Esophagus squamous epithelium (tissue), 5 donors: ENCODE data around the gene RCAN2. TPM values are rescaled to one million over a fixed set of nuclear protein-coding genes. Genes with fewer than 3 reads are reported as not detected.

Source experiments
- DNase-seq: peaks from one replicate; lab custom pipeline; 2025; lab: John Stamatoyannopoulos, UW
- H3K27ac ChIP-seq, 4 donors: fragments of 200-600 bp; sonication (generic); one replicate each; pipeline ENCODE4 v1.5.1; 2016 to 2019; ENCODE audit warnings: mild to moderate bottlenecking in 1 of 4
- H3K27me3 ChIP-seq, 4 donors: fragments of 200-600 bp; sonication (generic); 1 replicate in 3 of 4; 2 replicates in 1 of 4; pipeline versions ENCODE4 v1.5.1 to v1.6.0; 2017 to 2021; ENCODE audit warnings: antibody characterized with exemption in 1 of 4
- H3K36me3 ChIP-seq, 3 donors: fragments of 200-600 bp; sonication (generic); one replicate each; pipeline ENCODE4 v1.5.1; 2016 to 2019
- H3K4me1 ChIP-seq, 3 donors: fragments of 200-600 bp; sonication (generic); one replicate each; pipeline ENCODE4 v1.5.1; 2017 to 2019
- H3K4me3 ChIP-seq, 4 donors: fragments of 200-600 bp; sonication (generic); 1 replicate in 3 of 4; 2 replicates in 1 of 4; pipeline ENCODE4 v1.5.1; 2016 to 2019; ENCODE audit warnings: mild to moderate bottlenecking in 2 of 4, moderate library complexity in 1 of 4
- H3K9me3 ChIP-seq, 3 donors: fragments of 200-600 bp; sonication (generic); one replicate each; pipeline ENCODE4 v1.5.1; 2016 to 2019
- CTCF ChIP-seq, 6 experiments: fragments of 450-650 bp in 4 of 6; fragments of 200-600 bp in 2 of 6; sonication (generic) in 2 of 6; IDR thresholded peaks; one replicate each; pipeline ENCODE4 v1.5.1; 2016 to 2019; ENCODE audit warnings: antibody characterized with exemption in 6 of 6, mild to moderate bottlenecking in 4 of 6, moderate library complexity in 4 of 6
- POLR2A ChIP-seq, 4 donors: fragments of 450-650 bp; IDR thresholded peaks; one replicate each; pipeline ENCODE4 v1.6.1; 2017; ENCODE audit warnings: antibody characterized with exemption in 4 of 4, mild to moderate bottlenecking in 4 of 4, moderate library complexity in 3 of 4
- WGBS, 2 donors: methylation state at CpG; one replicate each; pipeline ENCODE4 v1.1.5; 2018; 5-methylcytosine and 5-hydroxymethylcytosine counted together
- intact Hi-C: fragments of 100-400 bp; cut with DNase I; formaldehyde crosslinking; loops from one replicate; pipeline ENCODE4 v1.15.0; 2022
- total RNA-seq, 4 donors: library from RNA; depleted of rRNA; stranded (reverse); fragments of >200 nt; gene quantifications; one replicate each; pipeline ENCODE4 v1.1.0, GENCODE V29; 2016
- donor health status: DM: yes; HTN: yes; CAD: no.

Gene RCAN2
- total RNA-seq, 4 donors from 2014 or later, result 1.4 to 12.4 (median 4.0) TPM

- 42 to 74% methylated on average over 1 to 2 of the region's 2 CpGs for WGBS, 2 donors
- Histone ChIP-seq H3K27ac (no peak overlapping the region), H3K4me1 (no peaks in the 10 kb centered on the region), H3K36me3 (no peaks in the 10 kb centered on the region), H3K27me3 (no peaks in the 10 kb centered on the region), H3K9me3 (no peaks in the 10 kb centered on the region), H3K4me3 (no peak overlapping the region)
- no peak for DNase-seq
- TF ChIP-seq CTCF (IDR thresholded peaks at IDR 0.05) (no peak), POLR2A (IDR thresholded peaks at IDR 0.05) (no peak)
- intact Hi-C loops, result no loop called here
Observed at GRCh38 chr6:46203391-46204177, 287.7 kb downstream of the RCAN2 start.

- no peaks in the 10 kb centered on the region for H3K9me3 ChIP-seq
- intact Hi-C loops, result no loop called here
- TF ChIP-seq CTCF (IDR thresholded peaks at IDR 0.05) (no peak), POLR2A (IDR thresholded peaks at IDR 0.05) (no peak)
- H3K27me3 ChIP-seq, result no peaks in the 10 kb centered on the region
- no peak for DNase-seq
- no peaks in the 10 kb centered on the region for H3K36me3 ChIP-seq
- WGBS, 2 donors, result 63 to 72% methylated on average over 3 to 4 of the region's 4 CpGs
- no peaks in the 10 kb centered on the region for H3K4me1 ChIP-seq
- H3K4me3 ChIP-seq, result no peak overlapping the region
- no peak overlapping the region for H3K27ac ChIP-seq
Observed at GRCh38 chr6:46201702-46202101, 289.5 kb downstream of the RCAN2 start.

GRCh38 chr6:46199387-46199786, 291.9 kb downstream of the RCAN2 start:
- intact Hi-C loops, result no loop called here
- Histone ChIP-seq H3K9me3 (no peaks in the 10 kb centered on the region), H3K27me3 (no peaks in the 10 kb centered on the region), H3K36me3 (no peaks in the 10 kb centered on the region), H3K4me1 (no peaks in the 10 kb centered on the region), H3K4me3 (no peak overlapping the region), H3K27ac (no peak overlapping the region)
- TF ChIP-seq CTCF (IDR thresholded peaks at IDR 0.05), result no peak
- TF ChIP-seq POLR2A (IDR thresholded peaks at IDR 0.05), result no peak
- no peak for DNase-seq
- 73 to 81% methylated on average over 5 of the region's 5 CpGs for WGBS, 2 donors

- no peaks in the 10 kb centered on the region for H3K9me3 ChIP-seq
- TF ChIP-seq POLR2A (IDR thresholded peaks at IDR 0.05) (no peak), CTCF (IDR thresholded peaks at IDR 0.05) (no peak)
- no peak overlapping the region for H3K27ac ChIP-seq
- intact Hi-C loops, result no loop called here
- DNase-seq, result no peak
- H3K36me3 ChIP-seq, result no peaks in the 10 kb centered on the region
- no peaks in the 10 kb centered on the region for H3K27me3 ChIP-seq
- no peaks in the 10 kb centered on the region for H3K4me1 ChIP-seq
- no peak overlapping the region for H3K4me3 ChIP-seq
- 37 to 48% methylated on average over 1 of the region's 1 CpG for WGBS, 2 donors
Observed at GRCh38 chr6:46191961-46192360, 299.3 kb downstream of the RCAN2 start.

GRCh38 chr6:46190889-46191288, 300.4 kb downstream of the RCAN2 start:
- no peak for DNase-seq
- intact Hi-C loops, result no loop called here
- Histone ChIP-seq H3K4me3 (no peak overlapping the region), H3K36me3 (no peaks in the 10 kb centered on the region), H3K27me3 (no peaks in the 10 kb centered on the region), H3K4me1 (no peaks in the 10 kb centered on the region), H3K9me3 (no peaks in the 10 kb centered on the region), H3K27ac (no peak overlapping the region)
- no peak for TF ChIP-seq CTCF (IDR thresholded peaks at IDR 0.05)
- no peak for TF ChIP-seq POLR2A (IDR thresholded peaks at IDR 0.05)
- WGBS, 2 donors, result 70 to 83% methylated on average over 2 to 4 of the region's 4 CpGs
